ENCODE measurements around the gene GJA4.

Gene GJA4

GRCh38 chr1:34831721-34832246, 39.0 kb downstream of the GJA4 start:
- H3K36me3 ChIP-seq (ENCODE audit: control insufficient read depth in 2 of 2, insufficient read depth in 1 of 2, low read length in 2 of 2): no peaks in the 10 kb centered on the region
- H3K4me3 ChIP-seq (ENCODE audit: low read depth, low read length): no peak overlapping the region
- no peaks in the 10 kb centered on the region for H3K9me3 ChIP-seq (ENCODE audit: control insufficient read depth, insufficient read depth, low read depth, low read length)
- CTCF ChIA-PET: interaction anchor here (7.2 kb wide), 1 partner anchor 21 kb away, joined by 43 read pairs; no protein-coding TSS in a partner anchor
- H3K27ac ChIP-seq (ENCODE audit: extremely low read depth, low read depth, low read length): no peak overlapping the region
- TF ChIP-seq ZNF175 (tag by site-specific recombination; IDR thresholded peaks at IDR 0.05) (no peak), ZNF18 (tag by site-specific recombination; IDR thresholded peaks at IDR 0.05) (no peak), ZNF621 (tag by site-specific recombination; IDR thresholded peaks at IDR 0.05) (no peak), ATF2 (tag by site-specific recombination; IDR thresholded peaks at IDR 0.05; ENCODE audit: low read depth) (no peak), ZNF155 (tag by site-specific recombination; IDR thresholded peaks at IDR 0.05) (no peak), SETDB1 (IDR thresholded peaks at IDR 0.05; ENCODE audit: insufficient read length, low read length) (no peak), INSM2 (tag by site-specific recombination; IDR thresholded peaks at IDR 0.05) (no peak), ZNF311 (tag by site-specific recombination; IDR thresholded peaks at IDR 0.05; ENCODE audit: borderline replicate concordance) (no peak), ZNF521 (tag by site-specific recombination; IDR thresholded peaks at IDR 0.05) (no peak), HOXA7 (CRISPR knock-in tag; IDR thresholded peaks at IDR 0.05; ENCODE audit: borderline replicate concordance) (no peak), ZBTB7A (tag by site-specific recombination; IDR thresholded peaks at IDR 0.05; ENCODE audit: low read depth) (no peak), ZNF398 (tag by site-specific recombination; IDR thresholded peaks at IDR 0.05) (no peak), GLI4 (tag by site-specific recombination; IDR thresholded peaks at IDR 0.05) (no peak), HOXD13 (CRISPR knock-in tag; IDR thresholded peaks at IDR 0.05; ENCODE audit: borderline replicate concordance) (no peak), ZNF146 (tag by site-specific recombination; IDR thresholded peaks at IDR 0.05) (no peak), ZNF221 (tag by site-specific recombination; IDR thresholded peaks at IDR 0.05; ENCODE audit: borderline replicate concordance) (no peak)
- no peaks in the 10 kb centered on the region for H3K4me1 ChIP-seq (ENCODE audit: control insufficient read depth, insufficient read depth, low read length)
- POLR2A ChIA-PET: interaction anchor here (0.6 kb wide), 1 partner anchor 811 kb away, joined by 3 read pairs; no protein-coding TSS in a partner anchor

- no peak overlapping the region for H3K27ac ChIP-seq (ENCODE audit: extremely low read depth, low read depth, low read length)
- no peaks in the 10 kb centered on the region for H3K4me1 ChIP-seq (ENCODE audit: control insufficient read depth, insufficient read depth, low read length)
- ChIA-PET CTCF (interaction anchor here (1.0 to 7.2 kb wide), 2 partner anchors 19 to 26 kb away, joined by 3 to 43 read pairs; partner anchors contain the start of gene SMIM12), POLR2A (interaction anchor here (0.7 kb wide), 1 partner anchor 25 kb away, joined by 10 read pairs; no protein-coding TSS in a partner anchor)
- no peaks in the 10 kb centered on the region for H3K9me3 ChIP-seq (ENCODE audit: control insufficient read depth, insufficient read depth, low read depth, low read length)
- H3K4me3 ChIP-seq (ENCODE audit: low read depth, low read length): no peak overlapping the region
- H3K36me3 ChIP-seq (ENCODE audit: control insufficient read depth in 2 of 2, insufficient read depth in 1 of 2, low read length in 2 of 2): no peaks in the 10 kb centered on the region
- TF ChIP-seq ZSCAN4 (tag by site-specific recombination; IDR thresholded peaks at IDR 0.05): no peak
- TF ChIP-seq IKZF3 (tag by site-specific recombination; IDR thresholded peaks at IDR 0.05): no peak
- TF ChIP-seq GFI1B (tag by site-specific recombination; IDR thresholded peaks at IDR 0.05): no peak
- TF ChIP-seq KLF1 (tag by site-specific recombination; IDR thresholded peaks at IDR 0.05): no peak
- no peak for TF ChIP-seq ZNF10 (tag by site-specific recombination; IDR thresholded peaks at IDR 0.05)
- no peak for TF ChIP-seq ZNF530 (tag by site-specific recombination; IDR thresholded peaks at IDR 0.05; ENCODE audit: low read depth)
- TF ChIP-seq ZNF501 (tag by site-specific recombination; IDR thresholded peaks at IDR 0.05): no peak
- TF ChIP-seq ZNF138 (tag by site-specific recombination; IDR thresholded peaks at IDR 0.05; ENCODE audit: borderline replicate concordance): no peak
- no peak for TF ChIP-seq RBAK (tag by site-specific recombination; IDR thresholded peaks at IDR 0.05)
- TF ChIP-seq BCL11B (tag by site-specific recombination; IDR thresholded peaks at IDR 0.05; ENCODE audit: low read depth): no peak
- no peak for TF ChIP-seq ZNF549 (tag by site-specific recombination; IDR thresholded peaks at IDR 0.05)
- TF ChIP-seq ZNF596 (tag by site-specific recombination; IDR thresholded peaks at IDR 0.05): no peak
These were observed 40.9 kb downstream of the GJA4 start for GRCh38 chr1:34833711-34834110.

Data from HEK293 (cell line).